Measurements from ENCODE around the gene NECTIN1.

Gene NECTIN1

GRCh38 chr11:119739975-119740374 is 11.0 kb upstream of the NECTIN1 start:
- no peak for TF ChIP-seq CTCF (IDR thresholded peaks at IDR 0.05; ENCODE audit: low read depth, low read length, poor library complexity, severe bottlenecking)
- TF ChIP-seq EZH2phosphoT487 (IDR thresholded peaks at IDR 0.05; ENCODE audit: borderline replicate concordance, low read length) = no peak
- H3K27me3 ChIP-seq (ENCODE audit: control insufficient read depth, low read length) = peaks cover 31% of the 10 kb centered on the region
- no peaks in the 10 kb centered on the region for H3K9me3 ChIP-seq (ENCODE audit: control insufficient read depth, insufficient read depth, low read length)
- no peaks in the 10 kb centered on the region for H3F3A ChIP-seq (ENCODE audit: control insufficient read depth, insufficient read depth)
- H3K9me2 ChIP-seq (replicated peaks; ENCODE audit: control insufficient read depth, low read length) = no peaks in the 10 kb centered on the region
- no peaks in the 10 kb centered on the region; the same call in 1 of the 2 replicates for H4K20me1 ChIP-seq (ENCODE audit: control insufficient read depth, insufficient read depth, low read depth, low read length)
- no peaks in the 10 kb centered on the region for H3K36me3 ChIP-seq (ENCODE audit: control insufficient read depth, low read length)
- no peaks in the 10 kb centered on the region for H3K4me1 ChIP-seq (ENCODE audit: control insufficient read depth, low read length)
- no peak overlapping the region for H3K4me2 ChIP-seq (ENCODE audit: low read length)
- no peaks in the 10 kb centered on the region for H3K79me2 ChIP-seq (ENCODE audit: control insufficient read depth, low read length)
- H3K4me3 ChIP-seq (ENCODE audit: low read length) = no peak overlapping the region
- no peak overlapping the region for H3K27ac ChIP-seq (ENCODE audit: low read depth, low read length)

- Histone ChIP-seq H3K36me3 (ENCODE audit: control insufficient read depth, low read length) (no peaks in the 10 kb centered on the region), H3K4me3 (ENCODE audit: low read length) (no peak overlapping the region), H4K20me1 (ENCODE audit: control insufficient read depth, insufficient read depth, low read depth, low read length) (no peaks in the 10 kb centered on the region; the same call in 1 of the 2 replicates), H3K4me1 (ENCODE audit: control insufficient read depth, low read length) (no peaks in the 10 kb centered on the region), H3K9me3 (ENCODE audit: control insufficient read depth, insufficient read depth, low read length) (no peaks in the 10 kb centered on the region), H3K79me2 (ENCODE audit: control insufficient read depth, low read length) (no peaks in the 10 kb centered on the region), H3K27ac (ENCODE audit: low read depth, low read length) (no peak overlapping the region), H3F3A (ENCODE audit: control insufficient read depth, insufficient read depth) (no peaks in the 10 kb centered on the region), H3K27me3 (ENCODE audit: control insufficient read depth, low read length) (peaks cover 28% of the 10 kb centered on the region), H3K9me2 (replicated peaks; ENCODE audit: control insufficient read depth, low read length) (no peaks in the 10 kb centered on the region), H3K4me2 (ENCODE audit: low read length) (no peak overlapping the region)
- TF ChIP-seq CTCF (IDR thresholded peaks at IDR 0.05; ENCODE audit: low read depth, low read length, poor library complexity, severe bottlenecking) (no peak), EZH2phosphoT487 (IDR thresholded peaks at IDR 0.05; ENCODE audit: borderline replicate concordance, low read length) (no peak)
Observed at GRCh38 chr11:119739021-119739703, 10.2 kb upstream of the NECTIN1 start.

- no peak overlapping the region for H3K4me2 ChIP-seq (ENCODE audit: low read length)
- peaks cover 2% of the 10 kb centered on the region; the same call in 1 of the 2 replicates for H4K20me1 ChIP-seq (ENCODE audit: control insufficient read depth, insufficient read depth, low read depth, low read length)
- peaks cover 35% of the 10 kb centered on the region for H3K27me3 ChIP-seq (ENCODE audit: control insufficient read depth, low read length)
- H3K9me3 ChIP-seq (ENCODE audit: control insufficient read depth, insufficient read depth, low read length) = no peaks in the 10 kb centered on the region
- H3K27ac ChIP-seq (ENCODE audit: low read depth, low read length) = no peak overlapping the region
- no peaks in the 10 kb centered on the region for H3F3A ChIP-seq (ENCODE audit: control insufficient read depth, insufficient read depth)
- no peaks in the 10 kb centered on the region for H3K9me2 ChIP-seq (replicated peaks; ENCODE audit: control insufficient read depth, low read length)
- TF ChIP-seq EZH2phosphoT487 (IDR thresholded peaks at IDR 0.05; ENCODE audit: borderline replicate concordance, low read length) (no peak), CTCF (IDR thresholded peaks at IDR 0.05; ENCODE audit: low read depth, low read length, poor library complexity, severe bottlenecking) (no peak)
- H3K36me3 ChIP-seq (ENCODE audit: control insufficient read depth, low read length) = no peaks in the 10 kb centered on the region
- H3K79me2 ChIP-seq (ENCODE audit: control insufficient read depth, low read length) = no peaks in the 10 kb centered on the region
- H3K4me1 ChIP-seq (ENCODE audit: control insufficient read depth, low read length) = no peaks in the 10 kb centered on the region
- H3K4me3 ChIP-seq (ENCODE audit: low read length) = no peak overlapping the region
Observed at GRCh38 chr11:119738059-119738439, 9.0 kb upstream of the NECTIN1 start.

Measured in DOHH2 (cell line).